Liver (tissue), 3 donors: ENCODE results near the gene LAD1.

Experiments
- CTCF ChIP-seq: fragments of 150-350 bp; IDR thresholded peaks from 2 replicates; pipeline ENCODE4 v1.5.1; 2017; ENCODE audit warnings: improper control_type of control experiment, low read depth, low read length; ENCODE audit not compliant: missing input control
- GABPA ChIP-seq, 2 donors: IDR thresholded peaks in 1 of 2; conservative IDR thresholded peaks in 1 of 2; 2 replicates each; pipeline ENCODE4 v1.6.1; 2016; ENCODE audit warnings: antibody characterized with exemption in 2 of 2, mild to moderate bottlenecking in 1 of 2, moderate library complexity in 1 of 2
- donor health status: healthy.
- donor health status: healthy.

- TF ChIP-seq CTCF (no peak), GABPA (IDR thresholded peaks at IDR 0.05 in 1 of 2, conservative IDR thresholded peaks at IDR 0.05 in 1 of 2) (no peak)
These were observed 22.9 kb upstream of the LAD1 start for GRCh38 chr1:201422026-201422425.
